ENCODE data around the gene RBMXL3.

The RBMXL3 gene

GRCh38 chrX:115189110-115189509 is at the start of gene RBMXL3:
Gene RBMXL3, plus strand, starts transcription at chrX:115189410. Its CDS starts 32 bp downstream, at chrX:115189442.
- H3K9me2 ChIP-seq (replicated peaks; ENCODE audit: insufficient read depth, low read length), result no peaks in the 10 kb centered on the region
- no peak for TF ChIP-seq EZH2phosphoT487 (conservative IDR thresholded peaks at IDR 0.05; ENCODE audit: low read length)
- TF ChIP-seq, protein P1, sequence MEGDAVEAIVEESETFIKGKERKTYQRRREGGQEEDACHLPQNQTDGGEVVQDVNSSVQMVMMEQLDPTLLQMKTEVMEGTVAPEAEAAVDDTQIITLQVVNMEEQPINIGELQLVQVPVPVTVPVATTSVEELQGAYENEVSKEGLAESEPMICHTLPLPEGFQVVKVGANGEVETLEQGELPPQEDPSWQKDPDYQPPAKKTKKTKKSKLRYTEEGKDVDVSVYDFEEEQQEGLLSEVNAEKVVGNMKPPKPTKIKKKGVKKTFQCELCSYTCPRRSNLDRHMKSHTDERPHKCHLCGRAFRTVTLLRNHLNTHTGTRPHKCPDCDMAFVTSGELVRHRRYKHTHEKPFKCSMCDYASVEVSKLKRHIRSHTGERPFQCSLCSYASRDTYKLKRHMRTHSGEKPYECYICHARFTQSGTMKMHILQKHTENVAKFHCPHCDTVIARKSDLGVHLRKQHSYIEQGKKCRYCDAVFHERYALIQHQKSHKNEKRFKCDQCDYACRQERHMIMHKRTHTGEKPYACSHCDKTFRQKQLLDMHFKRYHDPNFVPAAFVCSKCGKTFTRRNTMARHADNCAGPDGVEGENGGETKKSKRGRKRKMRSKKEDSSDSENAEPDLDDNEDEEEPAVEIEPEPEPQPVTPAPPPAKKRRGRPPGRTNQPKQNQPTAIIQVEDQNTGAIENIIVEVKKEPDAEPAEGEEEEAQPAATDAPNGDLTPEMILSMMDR (IDR thresholded peaks at IDR 0.05; ENCODE audit: insufficient read depth, low read length, poor library complexity, severe bottlenecking), result no peak
- no peaks in the 10 kb centered on the region for H3F3A ChIP-seq (ENCODE audit: insufficient read depth)
- H3K79me2 ChIP-seq (ENCODE audit: insufficient read depth, low read length), result no peaks in the 10 kb centered on the region
- no peak within 1 kb of the TSS for H3K9ac ChIP-seq (ENCODE audit: low read length)
- H3K36me3 ChIP-seq (ENCODE audit: low read length), result no peaks in the 10 kb centered on the region
- H2AFZ ChIP-seq (ENCODE audit: low read depth, low read length, severe bottlenecking), result no peak within 1 kb of the TSS
- H3K4me3 ChIP-seq (ENCODE audit: insufficient read depth, low read length, poor library complexity, severe bottlenecking), result no peak within 1 kb of the TSS
- no peak within 1 kb of the TSS for H3K4me2 ChIP-seq (ENCODE audit: low read depth, low read length, poor library complexity, severe bottlenecking)
- no peaks in the 10 kb centered on the region for H3K27me3 ChIP-seq (ENCODE audit: low read length)
- no peaks in the 10 kb centered on the region for H4K20me1 ChIP-seq (ENCODE audit: low read depth, low read length)
- no peaks in the 10 kb centered on the region for H3K9me3 ChIP-seq (ENCODE audit: insufficient read depth, low read length)
- no peak within 1 kb of the TSS for H3K27ac ChIP-seq (ENCODE audit: low read depth, low read length)

- Histone ChIP-seq H3K36me3 (ENCODE audit: low read length) (no peaks in the 10 kb centered on the region), H3K9me3 (ENCODE audit: insufficient read depth, low read length) (no peaks in the 10 kb centered on the region), H3K27me3 (ENCODE audit: low read length) (no peaks in the 10 kb centered on the region), H3K4me2 (ENCODE audit: low read depth, low read length, poor library complexity, severe bottlenecking) (no peak overlapping the region), H3F3A (ENCODE audit: insufficient read depth) (no peaks in the 10 kb centered on the region), H3K9me2 (replicated peaks; ENCODE audit: insufficient read depth, low read length) (no peaks in the 10 kb centered on the region), H3K4me3 (ENCODE audit: insufficient read depth, low read length, poor library complexity, severe bottlenecking) (no peak overlapping the region), H4K20me1 (ENCODE audit: low read depth, low read length) (no peaks in the 10 kb centered on the region), H3K27ac (ENCODE audit: low read depth, low read length) (no peak overlapping the region), H3K9ac (ENCODE audit: low read length) (no peak overlapping the region), H3K79me2 (ENCODE audit: insufficient read depth, low read length) (no peaks in the 10 kb centered on the region), H2AFZ (ENCODE audit: low read depth, low read length, severe bottlenecking) (no peak overlapping the region)
- TF ChIP-seq EZH2phosphoT487 (conservative IDR thresholded peaks at IDR 0.05; ENCODE audit: low read length), result no peak
- TF ChIP-seq, protein P1 (IDR thresholded peaks at IDR 0.05; ENCODE audit: insufficient read depth, low read length, poor library complexity, severe bottlenecking), result no peak
These were observed 47.2 kb upstream of the RBMXL3 start for GRCh38 chrX:115142057-115142456.

DNA sequence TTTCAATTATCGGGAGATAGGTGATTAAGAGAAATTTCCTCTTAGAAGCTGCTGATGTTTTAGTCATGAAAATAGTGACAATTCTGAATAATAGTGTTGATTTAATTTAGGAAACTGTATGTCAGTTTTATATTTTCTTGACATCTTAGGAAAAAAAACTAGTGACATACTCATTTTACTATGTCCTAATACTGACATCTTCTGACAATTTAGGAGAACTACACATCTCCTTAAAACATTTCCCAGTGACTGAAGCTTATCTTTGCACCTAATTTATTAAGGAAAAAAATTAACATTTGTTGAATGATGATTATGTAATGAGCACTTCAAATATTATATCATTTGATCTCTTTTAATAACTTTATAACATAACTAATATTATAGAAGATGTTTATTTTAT is 42.0 kb upstream of the RBMXL3 start:
- TF ChIP-seq EZH2phosphoT487 (conservative IDR thresholded peaks at IDR 0.05; ENCODE audit: low read length), result no peak
- Histone ChIP-seq H3K4me2 (ENCODE audit: low read depth, low read length, poor library complexity, severe bottlenecking) (no peak overlapping the region), H4K20me1 (ENCODE audit: low read depth, low read length) (no peaks in the 10 kb centered on the region), H3K36me3 (ENCODE audit: low read length) (no peaks in the 10 kb centered on the region), H3F3A (ENCODE audit: insufficient read depth) (no peaks in the 10 kb centered on the region), H3K27ac (ENCODE audit: low read depth, low read length) (no peak overlapping the region), H2AFZ (ENCODE audit: low read depth, low read length, severe bottlenecking) (no peak overlapping the region), H3K27me3 (ENCODE audit: low read length) (no peaks in the 10 kb centered on the region), H3K4me3 (ENCODE audit: insufficient read depth, low read length, poor library complexity, severe bottlenecking) (no peak overlapping the region), H3K9ac (ENCODE audit: low read length) (no peak overlapping the region), H3K9me2 (replicated peaks; ENCODE audit: insufficient read depth, low read length) (no peaks in the 10 kb centered on the region), H3K79me2 (ENCODE audit: insufficient read depth, low read length) (no peaks in the 10 kb centered on the region), H3K9me3 (ENCODE audit: insufficient read depth, low read length) (no peaks in the 10 kb centered on the region)

- no peaks in the 10 kb centered on the region for H3K9me2 ChIP-seq (replicated peaks; ENCODE audit: insufficient read depth, low read length)
- no peak overlapping the region for H3K4me2 ChIP-seq (ENCODE audit: low read depth, low read length, poor library complexity, severe bottlenecking)
- no peak overlapping the region for H2AFZ ChIP-seq (ENCODE audit: low read depth, low read length, severe bottlenecking)
- H3K4me3 ChIP-seq (ENCODE audit: insufficient read depth, low read length, poor library complexity, severe bottlenecking), result no peak overlapping the region
- H3K9ac ChIP-seq (ENCODE audit: low read length), result no peak overlapping the region
- H4K20me1 ChIP-seq (ENCODE audit: low read depth, low read length), result no peaks in the 10 kb centered on the region
- H3K79me2 ChIP-seq (ENCODE audit: insufficient read depth, low read length), result no peaks in the 10 kb centered on the region
- TF ChIP-seq EZH2phosphoT487 (conservative IDR thresholded peaks at IDR 0.05; ENCODE audit: low read length), result no peak
- TF ChIP-seq, protein P1 (IDR thresholded peaks at IDR 0.05; ENCODE audit: insufficient read depth, low read length, poor library complexity, severe bottlenecking), result no peak
- H3K27ac ChIP-seq (ENCODE audit: low read depth, low read length), result no peak overlapping the region
- no peaks in the 10 kb centered on the region for H3F3A ChIP-seq (ENCODE audit: insufficient read depth)
- no peaks in the 10 kb centered on the region for H3K9me3 ChIP-seq (ENCODE audit: insufficient read depth, low read length)
- no peaks in the 10 kb centered on the region for H3K36me3 ChIP-seq (ENCODE audit: low read length)
- H3K27me3 ChIP-seq (ENCODE audit: low read length), result no peaks in the 10 kb centered on the region
These were observed 16.0 kb upstream of the RBMXL3 start for GRCh38 chrX:115173181-115173580.
